D341Med (cell line): Measurements from ENCODE around the gene EGLN2.
"Not testable (repeated sequence)": the region's sequence is repeated elsewhere in the genome, so short reads cannot be mapped to it uniquely, and the experiment has no call there.

Source experiments
- DNase-seq: peaks from one replicate; pipeline ENCODE4 v3.0.0; 2012; ENCODE audit warnings: low spot score

The EGLN2 gene

GRCh38 chr19:40846722-40847121, 47.7 kb downstream of the EGLN2 start:
- DNase-seq: peak; percentile 46

GRCh38 chr19:40850277-40850676, 51.3 kb downstream of the EGLN2 start, which contains the start of gene CYP2A6:
Gene CYP2A6, minus strand, starts transcription at chr19:40850447. Its CDS starts 21 bp downstream, at chr19:40850426.
- DNase-seq: not testable (repeated sequence)

- not testable (repeated sequence) for DNase-seq
These were observed 53.6 kb downstream of the EGLN2 start for GRCh38 chr19:40852467-40853152.
